Skin of body (tissue), 2 donors: ENCODE data around the gene MRPL45. TPM values are rescaled to one million over a fixed set of nuclear protein-coding genes. Genes with fewer than 3 reads are reported as not detected.

Source experiments
- DNase-seq: peaks from one replicate; lab custom pipeline; 2025; lab: John Stamatoyannopoulos, UW
- total RNA-seq: library from RNA; depleted of rRNA; stranded (reverse); fragments of >200 nt; gene quantifications from one replicate; pipeline ENCODE4 v1.2.3, GENCODE V29; 2014

MRPL45 gene
- total RNA-seq, 1 donor from 2014 or later: 26.7 TPM

- no peak for DNase-seq
Observed at GRCh38 chr17:38345743-38346142, 48.8 kb downstream of the MRPL45 start.

GRCh38 chr17:38349097-38349730 lies 52.2 kb downstream of the MRPL45 start:
- peak; percentile 77 for DNase-seq

- DNase-seq: no peak
Observed at GRCh38 chr17:38350035-38350434, 53.1 kb downstream of the MRPL45 start.

GRCh38 chr17:38351412-38352222 lies 54.6 kb downstream of the MRPL45 start, which contains the start of gene SOCS7:
TSS of gene SOCS7 (plus strand) at chr17:38351844. CDS start at chr17:38352053, 209 bp downstream.
- DNase-seq: peak; percentile 89

GRCh38 chr17:38352245-38353085 lies 55.5 kb downstream of the MRPL45 start:
- DNase-seq: peak; percentile 37

- DNase-seq: no peak
Observed at GRCh38 chr17:38353086-38353604, 56.2 kb downstream of the MRPL45 start.

- DNase-seq: no peak
Observed at GRCh38 chr17:38353668-38354067, 56.7 kb downstream of the MRPL45 start.

GRCh38 chr17:38354466-38354865 lies 57.5 kb downstream of the MRPL45 start:
- DNase-seq: no peak

GRCh38 chr17:38355251-38355650 lies 58.3 kb downstream of the MRPL45 start:
- DNase-seq: no peak

GRCh38 chr17:38357486-38358123 lies 60.6 kb downstream of the MRPL45 start:
- no peak for DNase-seq

GRCh38 chr17:38358586-38359513 lies 61.9 kb downstream of the MRPL45 start:
- DNase-seq: no peak

GRCh38 chr17:38361694-38362465 lies 64.9 kb downstream of the MRPL45 start:
- DNase-seq: no peak

- DNase-seq: no peak
Observed at GRCh38 chr17:38363016-38363415, 66.0 kb downstream of the MRPL45 start.

- DNase-seq: no peak
Observed at GRCh38 chr17:38364741-38365140, 67.8 kb downstream of the MRPL45 start.

- DNase-seq: no peak
Observed at GRCh38 chr17:38369124-38369886, 72.3 kb downstream of the MRPL45 start.
